A549 treated with Mapracorat at 1 μM for 4 hours (cell line): ENCODE data around the gene NUDT17. TPM values are rescaled to one million over a fixed set of nuclear protein-coding genes. Genes with fewer than 3 reads are reported as not detected.

Experiments used
- total RNA-seq: library from RNA; stranded (reverse); fragments of 200-300 nt; extraction: Qiagen RNA extraction; gene quantifications from 5 replicates; pipeline ENCODE4 v1.2.3, GENCODE V29; 2022

NUDT17 gene
- 6.0 to 7.2 TPM (median 7.1 TPM) in 5 replicates for total RNA-seq

GRCh38 chr1:145845514-145846161, at the start of gene NUDT17:
Gene NUDT17, plus strand, starts transcription at chr1:145845630. Its CDS starts 11 bp downstream, at chr1:145845641.

GRCh38 chr1:145823565-145824498, 21.6 kb upstream of the NUDT17 start, which contains the start of the genes POLR3C and RNF115:
Gene POLR3C, plus strand, starts transcription at chr1:145824200. Its CDS starts 1,577 bp downstream, at chr1:145825777.
Gene RNF115, minus strand, starts transcription at chr1:145824095. Its CDS starts 222 bp downstream, at chr1:145823873.

GRCh38 chr1:145858901-145859490, 13.6 kb downstream of the NUDT17 start, which contains the start of gene PIAS3:
Gene PIAS3, minus strand, starts transcription at chr1:145859081. Its CDS starts 91 bp downstream, at chr1:145858990.

GRCh38 chr1:145885738-145886287, 40.4 kb downstream of the NUDT17 start, which contains the start of gene ANKRD35:
Gene ANKRD35, minus strand, starts transcription at chr1:145885866. Its CDS starts 108 bp downstream, at chr1:145885758.

Other genes starting within 250 kb of the NUDT17 start
- 14.5 to 16.8 TPM (median 15.9 TPM) in 5 replicates for gene GPR89A, start 237.6 kb upstream of the NUDT17 start, total RNA-seq
- 0.72 to 1.1 TPM (median 0.83 TPM) in 5 replicates for gene PDZK1, start 138.3 kb upstream of the NUDT17 start, total RNA-seq
- not detected in 5 replicates for gene CD160, start 126.1 kb upstream of the NUDT17 start, total RNA-seq
- 12.3 to 13.3 TPM (median 13.1 TPM) in 5 replicates for gene RNF115, start 21.5 kb upstream of the NUDT17 start, total RNA-seq
- 35.4 to 41.4 TPM (median 38.1 TPM) in 5 replicates for gene POLR3C, start 21.4 kb upstream of the NUDT17 start, total RNA-seq
- 34.4 to 41.6 TPM (median 40.6 TPM) in 5 replicates for gene PIAS3, start 13.5 kb downstream of the NUDT17 start, total RNA-seq
- gene ANKRD35, start 40.2 kb downstream of the NUDT17 start, total RNA-seq: 0.04 to 0.08 TPM (median 0.05 TPM) in 3 of 5 replicates, not detected in the others
- gene ITGA10, start 64.4 kb downstream of the NUDT17 start, total RNA-seq: 1.2 to 1.9 TPM (median 1.7 TPM) in 5 replicates
- gene PEX11B, start 73.1 kb downstream of the NUDT17 start, total RNA-seq: 33.2 to 41.4 TPM (median 36.2 TPM) in 5 replicates
- gene RBM8A, start 81.9 kb downstream of the NUDT17 start, total RNA-seq: 224 to 253 TPM (median 231 TPM) in 5 replicates
- 10.3 to 12.0 TPM (median 11.7 TPM) in 5 replicates for gene LIX1L, start 112.4 kb downstream of the NUDT17 start, total RNA-seq
- 0.21 to 0.42 TPM (median 0.27 TPM) in 5 replicates for gene ANKRD34A, start 118.9 kb downstream of the NUDT17 start, total RNA-seq
- gene POLR3GL, start 119.1 kb downstream of the NUDT17 start, total RNA-seq: 9.2 to 13.8 TPM (median 12.7 TPM) in 5 replicates
- gene TXNIP, start 150.9 kb downstream of the NUDT17 start, total RNA-seq: 0.16 to 0.36 TPM (median 0.23 TPM) in 5 replicates
- gene HJV, start 176.1 kb downstream of the NUDT17 start, total RNA-seq: not detected in 5 replicates